Suppressor macrophage treated with lipopolysaccharide for 1 hour (primary cell): Measurements from ENCODE around the gene TTC31.
A peak's percentile ranks its signal among the peaks of the same experiment; 100 is the strongest.

Source experiments
- DNase-seq, 3 donors: peaks; one replicate each; pipeline ENCODE4 v3.0.0-alpha.2; 2020 to 2022

The TTC31 gene

DNA sequence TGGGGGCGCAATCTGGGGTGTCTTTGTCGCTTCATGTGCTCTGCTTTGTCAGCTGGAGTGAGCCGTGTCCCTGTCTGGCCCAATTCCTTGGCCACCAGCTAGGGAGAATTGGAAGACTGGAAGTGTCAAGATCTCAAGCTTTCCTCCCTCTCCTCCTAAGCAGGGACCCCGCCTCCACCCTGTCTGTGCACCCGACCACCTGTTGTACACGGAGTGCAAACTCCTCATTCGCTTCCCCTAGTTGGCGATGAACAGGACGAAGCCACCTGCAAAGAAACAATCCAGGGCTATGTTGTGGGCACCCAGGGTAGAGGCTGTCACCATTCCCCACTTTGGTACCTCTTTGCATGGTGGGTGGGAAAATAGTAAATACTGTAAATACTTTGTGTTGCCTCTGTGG lies 44.9 kb downstream of the TTC31 start:
- DNase-seq: no peak

- DNase-seq: no peak
These were observed 45.9 kb downstream of the TTC31 start for GRCh38 chr2:74528600-74529356.

- DNase-seq: peak; percentile 99 to 100 (median 99)
These were observed 46.7 kb downstream of the TTC31 start, which contains the start of the genes AUP1 and HTRA2 for GRCh38 chr2:74529357-74530238. AUP1 (minus strand) TSS chr2:74529706; CDS start chr2:74529629, 77 bp downstream. HTRA2 (plus strand) TSS chr2:74529933; CDS start chr2:74530007, 74 bp downstream.

- DNase-seq: peak; percentile 78 to 83 (median 82)
These were observed 47.6 kb downstream of the TTC31 start for GRCh38 chr2:74530239-74531187.

GRCh38 chr2:74531666-74532065 lies 48.8 kb downstream of the TTC31 start:
- no peak for DNase-seq

DNA sequence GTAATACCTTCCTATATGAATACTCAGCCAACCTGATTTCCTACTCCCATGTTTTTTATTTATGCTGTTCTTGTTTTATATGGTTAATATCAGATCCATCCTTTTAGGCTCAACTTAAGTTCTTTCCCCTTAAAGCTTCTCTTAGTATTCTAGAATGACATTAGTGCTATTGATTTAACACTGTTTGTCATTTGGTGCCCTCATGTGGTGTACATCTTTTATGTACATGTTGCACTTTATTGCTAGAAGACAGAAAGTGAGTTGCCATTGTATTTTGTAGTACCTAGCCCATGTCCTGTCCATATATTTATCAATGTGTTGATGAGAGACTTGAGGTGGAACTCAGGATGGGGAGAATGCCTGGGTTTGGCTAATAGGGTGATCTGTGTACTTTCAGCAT lies 49.3 kb downstream of the TTC31 start:
- peak; percentile 56 to 78 (median 68) for DNase-seq

DNA sequence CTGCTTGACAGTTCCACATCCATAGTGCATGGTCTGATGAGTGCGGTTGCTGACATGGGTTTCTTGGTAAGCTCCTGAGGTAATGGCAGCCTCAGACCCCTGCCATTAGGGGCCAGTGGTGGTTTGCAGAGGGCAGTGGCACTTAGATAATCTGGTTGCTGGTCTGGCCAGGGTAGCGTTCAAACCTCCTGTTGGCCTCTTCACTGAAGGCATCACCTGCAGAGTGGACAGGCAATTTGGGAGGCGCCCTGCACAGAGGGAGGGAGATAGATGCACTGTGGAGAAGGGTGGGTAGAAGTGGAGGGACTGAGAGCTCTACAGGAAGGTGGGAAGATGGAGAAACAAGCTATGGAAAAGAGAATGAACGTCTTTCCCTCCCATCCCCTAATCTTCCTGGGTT lies 50.6 kb downstream of the TTC31 start:
- DNase-seq: no peak

- no peak for DNase-seq
These were observed 51.5 kb downstream of the TTC31 start for GRCh38 chr2:74534411-74534810.

DNA sequence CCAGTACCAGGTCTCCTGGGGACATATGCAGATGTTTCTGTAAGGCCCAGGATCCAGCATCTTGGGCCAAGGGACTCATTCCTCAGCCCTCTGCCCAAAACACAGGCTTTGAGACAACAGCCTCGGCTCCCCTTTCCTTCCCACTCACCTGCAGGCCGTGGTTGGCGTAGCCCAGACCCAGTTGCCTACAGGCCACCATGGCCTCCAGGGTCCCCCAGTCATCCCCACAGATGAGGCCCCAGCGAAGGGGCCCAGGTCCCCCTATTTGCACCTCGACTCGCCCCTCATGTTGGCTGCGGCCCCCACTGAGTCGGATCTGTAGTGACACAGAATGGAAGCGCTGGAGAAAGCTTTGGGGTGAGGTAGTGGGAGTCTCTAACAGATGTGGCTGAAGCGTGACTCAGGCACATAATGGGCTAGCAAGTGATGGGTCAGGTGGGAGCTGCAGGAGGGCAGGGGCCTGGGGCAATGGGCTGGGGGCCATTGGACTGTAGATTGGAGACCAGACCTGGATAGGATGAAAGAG lies 52.6 kb downstream of the TTC31 start:
- no peak for DNase-seq

DNA sequence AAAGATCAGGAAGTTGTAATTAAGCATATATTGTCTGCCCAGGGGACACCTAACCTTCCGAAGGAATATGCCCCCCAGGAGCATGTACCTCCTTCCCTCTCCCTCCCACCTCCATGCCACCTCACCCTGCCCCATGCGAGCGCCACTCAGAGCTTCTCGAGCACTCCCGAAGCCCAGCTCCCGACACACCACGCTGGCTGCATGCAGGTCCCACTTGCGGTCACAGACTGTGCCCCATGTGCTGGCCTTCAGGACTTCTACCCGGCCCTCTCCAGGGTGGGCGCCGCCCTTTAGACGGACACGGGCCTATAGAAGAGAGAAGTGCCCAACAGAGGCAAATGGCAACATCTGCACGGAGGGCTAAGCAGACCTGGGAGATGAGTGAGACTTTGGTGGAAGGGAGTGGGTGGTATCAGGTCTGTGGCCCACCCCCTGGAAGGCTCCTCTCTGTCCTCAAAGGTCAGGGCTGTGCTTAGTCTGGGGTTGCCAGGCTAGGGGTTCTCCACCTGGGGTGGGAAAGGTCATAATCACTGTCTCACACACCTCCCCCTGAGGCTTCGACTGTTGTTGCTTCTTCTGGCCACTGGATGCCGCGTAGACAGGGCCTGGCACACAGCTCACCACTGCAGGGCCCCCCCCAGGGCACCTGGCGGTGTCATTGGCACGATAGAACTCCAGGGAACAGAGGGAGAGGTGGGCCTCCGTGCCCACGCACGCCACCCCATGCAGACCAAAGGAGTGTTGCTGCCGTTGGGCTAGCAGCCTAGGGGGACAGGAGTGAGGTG lies 53.5 kb downstream of the TTC31 start:
- no peak for DNase-seq

DNA sequence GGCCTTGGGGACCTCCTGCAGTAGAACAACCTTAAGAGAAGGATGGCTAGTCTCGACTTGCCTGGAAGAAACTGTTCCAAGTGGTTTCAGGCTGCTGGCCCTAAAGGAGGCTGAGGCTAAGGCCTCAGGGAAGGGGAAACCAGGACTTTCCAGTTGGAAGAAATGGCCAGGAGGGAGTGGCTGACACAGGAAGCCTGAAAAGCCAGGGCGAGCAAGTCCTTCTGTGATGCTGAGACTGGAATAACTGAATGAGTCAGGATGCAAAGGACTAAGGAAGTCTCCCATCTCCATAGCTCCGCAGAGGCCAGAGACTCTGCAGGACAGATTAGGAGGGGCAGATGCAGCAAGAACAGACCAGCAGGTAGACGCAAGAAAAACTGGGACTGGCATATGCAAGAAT lies 54.3 kb downstream of the TTC31 start:
- DNase-seq: no peak

GRCh38 chr2:74538881-74539339 lies 56.0 kb downstream of the TTC31 start:
- no peak for DNase-seq

GRCh38 chr2:74540291-74540690 lies 57.4 kb downstream of the TTC31 start:
- no peak for DNase-seq

- DNase-seq: no peak
These were observed 60.1 kb downstream of the TTC31 start for GRCh38 chr2:74542978-74543377.
